Prostate gland (tissue), 2 donors: Measurements from ENCODE around the gene GMPPB.

Experiments used
- POLR2A ChIP-seq: fragments of 450-650 bp; IDR thresholded peaks from one replicate; pipeline ENCODE4 v1.6.1; 2016; ENCODE audit warnings: antibody characterized with exemption, mild to moderate bottlenecking
- POLR2AphosphoS5 ChIP-seq: sonication (generic); formaldehyde crosslinking; IDR thresholded peaks from one replicate; pipeline ENCODE4 v1.6.1; 2017; ENCODE audit warnings: antibody characterized with exemption
- TF ChIP-seq, protein P1 (sequence below), 4 experiments: fragments of 200-600 bp in 2 of 4; fragments of 450-650 bp in 2 of 4; sonication (generic) in 2 of 4; IDR thresholded peaks; 1 replicate in 3 of 4; 2 replicates in 1 of 4; pipeline ENCODE4 v1.5.1; 2016 to 2019; ENCODE audit warnings: antibody characterized with exemption in 4 of 4, mild to moderate bottlenecking in 2 of 4, moderate library complexity in 2 of 4

DNA sequence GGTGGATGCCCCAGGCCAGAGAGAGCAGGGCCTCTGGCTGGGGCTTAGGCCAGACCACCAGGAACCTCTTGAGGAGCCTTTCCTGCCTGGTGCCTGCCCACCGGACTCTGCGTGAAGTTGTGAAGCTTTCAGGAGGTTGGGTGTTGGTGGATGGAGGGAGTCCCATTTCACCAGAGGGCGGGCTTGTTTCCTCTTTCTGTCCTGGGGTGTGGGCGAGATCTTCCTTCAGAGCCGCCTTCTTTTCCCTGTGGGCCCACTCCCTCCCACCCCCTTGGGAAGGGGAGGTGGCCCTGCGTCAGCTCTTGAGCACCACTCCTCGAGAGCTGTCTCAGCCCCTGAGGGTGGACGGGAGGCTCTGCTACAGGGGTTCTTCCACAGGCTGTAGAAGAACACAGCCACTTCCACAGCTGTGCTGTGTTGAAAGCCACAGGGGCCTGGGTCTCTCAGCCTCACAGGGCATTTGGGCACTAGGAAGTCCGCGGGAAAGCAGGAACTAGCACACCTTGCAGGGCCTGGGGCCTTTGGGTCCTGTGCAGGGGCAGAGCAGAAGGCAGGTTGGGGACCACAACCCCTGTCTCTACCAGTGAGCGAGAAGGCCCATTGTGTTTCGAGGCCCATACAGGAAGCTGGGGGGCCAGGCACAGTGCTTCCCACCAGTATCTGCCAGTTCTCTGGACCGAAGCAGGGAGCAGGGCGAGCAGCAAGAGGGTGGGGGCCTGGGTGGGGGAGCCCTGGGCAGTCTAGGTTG lies 6.4 kb downstream of the GMPPB start:
- TF ChIP-seq POLR2A (no peak), POLR2AphosphoS5 (no peak)
- TF ChIP-seq, protein P1, sequence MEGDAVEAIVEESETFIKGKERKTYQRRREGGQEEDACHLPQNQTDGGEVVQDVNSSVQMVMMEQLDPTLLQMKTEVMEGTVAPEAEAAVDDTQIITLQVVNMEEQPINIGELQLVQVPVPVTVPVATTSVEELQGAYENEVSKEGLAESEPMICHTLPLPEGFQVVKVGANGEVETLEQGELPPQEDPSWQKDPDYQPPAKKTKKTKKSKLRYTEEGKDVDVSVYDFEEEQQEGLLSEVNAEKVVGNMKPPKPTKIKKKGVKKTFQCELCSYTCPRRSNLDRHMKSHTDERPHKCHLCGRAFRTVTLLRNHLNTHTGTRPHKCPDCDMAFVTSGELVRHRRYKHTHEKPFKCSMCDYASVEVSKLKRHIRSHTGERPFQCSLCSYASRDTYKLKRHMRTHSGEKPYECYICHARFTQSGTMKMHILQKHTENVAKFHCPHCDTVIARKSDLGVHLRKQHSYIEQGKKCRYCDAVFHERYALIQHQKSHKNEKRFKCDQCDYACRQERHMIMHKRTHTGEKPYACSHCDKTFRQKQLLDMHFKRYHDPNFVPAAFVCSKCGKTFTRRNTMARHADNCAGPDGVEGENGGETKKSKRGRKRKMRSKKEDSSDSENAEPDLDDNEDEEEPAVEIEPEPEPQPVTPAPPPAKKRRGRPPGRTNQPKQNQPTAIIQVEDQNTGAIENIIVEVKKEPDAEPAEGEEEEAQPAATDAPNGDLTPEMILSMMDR (IDR thresholded peaks at IDR 0.05), result no peak
